ENCODE measurements around the gene OR2S2.

Gene OR2S2

DNA sequence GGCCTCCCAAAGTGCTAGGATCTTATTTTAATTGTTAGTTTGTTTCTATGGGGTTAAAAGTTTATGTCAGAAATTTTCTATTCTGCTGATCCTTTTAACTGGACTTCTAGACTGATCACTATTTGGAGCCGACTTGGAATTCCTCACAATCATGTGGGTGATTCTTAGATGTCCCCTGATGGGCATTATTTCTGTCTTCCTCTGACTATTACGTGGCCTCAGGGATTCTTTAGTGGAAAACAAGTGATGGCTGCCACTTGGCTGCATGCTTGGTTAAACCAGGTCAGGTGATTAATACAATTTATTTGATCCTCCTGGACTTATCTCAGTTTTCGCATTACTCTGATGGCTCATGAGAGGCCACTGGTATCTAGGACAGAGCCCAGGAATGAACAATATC is 32.2 kb upstream of the OR2S2 start:
- Histone ChIP-seq H3K9ac (ENCODE audit: low read length) (no peak overlapping the region), H3K4me3 (ENCODE audit: low read depth, low read length) (no peak overlapping the region), H3K27me3 (ENCODE audit: control insufficient read depth, insufficient read depth, low read length) (no peaks in the 10 kb centered on the region), H3K4me1 (ENCODE audit: control insufficient read depth, insufficient read depth, low read length) (no peaks in the 10 kb centered on the region), H3K36me3 (ENCODE audit: control insufficient read depth, insufficient read depth, low read length) (no peaks in the 10 kb centered on the region), H3K9me3 (ENCODE audit: control insufficient read depth, insufficient read depth, low read depth, low read length) (no peaks in the 10 kb centered on the region), H3K27ac (ENCODE audit: low read depth, low read length) (no peak overlapping the region)

- no peak overlapping the region for H3K4me3 ChIP-seq (ENCODE audit: low read depth, low read length)
- no peaks in the 10 kb centered on the region for H3K36me3 ChIP-seq (ENCODE audit: control insufficient read depth, insufficient read depth, low read length)
- no peaks in the 10 kb centered on the region for H3K9me3 ChIP-seq (ENCODE audit: control insufficient read depth, insufficient read depth, low read depth, low read length)
- H3K4me1 ChIP-seq (ENCODE audit: control insufficient read depth, insufficient read depth, low read length) = no peaks in the 10 kb centered on the region
- H3K27me3 ChIP-seq (ENCODE audit: control insufficient read depth, insufficient read depth, low read length) = no peaks in the 10 kb centered on the region; the same call in 1 of the 2 replicates
- H3K9ac ChIP-seq (ENCODE audit: low read length) = no peak overlapping the region
- H3K27ac ChIP-seq (ENCODE audit: low read depth, low read length) = no peak overlapping the region
Measured at GRCh38 chr9:35984021-35984420, 26.1 kb upstream of the OR2S2 start.

GRCh38 chr9:35981699-35982098 is 23.7 kb upstream of the OR2S2 start:
- H3K27ac ChIP-seq (ENCODE audit: low read depth, low read length) = no peak overlapping the region
- H3K36me3 ChIP-seq (ENCODE audit: control insufficient read depth, insufficient read depth, low read length) = no peaks in the 10 kb centered on the region
- H3K4me3 ChIP-seq (ENCODE audit: low read depth, low read length) = no peak overlapping the region
- no peaks in the 10 kb centered on the region for H3K9me3 ChIP-seq (ENCODE audit: control insufficient read depth, insufficient read depth, low read depth, low read length)
- H3K4me1 ChIP-seq (ENCODE audit: control insufficient read depth, insufficient read depth, low read length) = no peaks in the 10 kb centered on the region
- H3K27me3 ChIP-seq (ENCODE audit: control insufficient read depth, insufficient read depth, low read length) = no peaks in the 10 kb centered on the region; the same call in 1 of the 2 replicates
- no peak overlapping the region for H3K9ac ChIP-seq (ENCODE audit: low read length)

- no peak overlapping the region for H3K27ac ChIP-seq (ENCODE audit: low read depth, low read length)
- H3K4me1 ChIP-seq (ENCODE audit: control insufficient read depth, insufficient read depth, low read length) = no peaks in the 10 kb centered on the region
- no peaks in the 10 kb centered on the region; the same call in 1 of the 2 replicates for H3K27me3 ChIP-seq (ENCODE audit: control insufficient read depth, insufficient read depth, low read length)
- no peaks in the 10 kb centered on the region for H3K36me3 ChIP-seq (ENCODE audit: control insufficient read depth, insufficient read depth, low read length)
- no peak overlapping the region for H3K4me3 ChIP-seq (ENCODE audit: low read depth, low read length)
- H3K9ac ChIP-seq (ENCODE audit: low read length) = no peak overlapping the region
- no peaks in the 10 kb centered on the region; the same call in 1 of the 2 replicates for H3K9me3 ChIP-seq (ENCODE audit: control insufficient read depth, insufficient read depth, low read depth, low read length)
Measured at GRCh38 chr9:35980289-35981011, 22.5 kb upstream of the OR2S2 start.

DNA sequence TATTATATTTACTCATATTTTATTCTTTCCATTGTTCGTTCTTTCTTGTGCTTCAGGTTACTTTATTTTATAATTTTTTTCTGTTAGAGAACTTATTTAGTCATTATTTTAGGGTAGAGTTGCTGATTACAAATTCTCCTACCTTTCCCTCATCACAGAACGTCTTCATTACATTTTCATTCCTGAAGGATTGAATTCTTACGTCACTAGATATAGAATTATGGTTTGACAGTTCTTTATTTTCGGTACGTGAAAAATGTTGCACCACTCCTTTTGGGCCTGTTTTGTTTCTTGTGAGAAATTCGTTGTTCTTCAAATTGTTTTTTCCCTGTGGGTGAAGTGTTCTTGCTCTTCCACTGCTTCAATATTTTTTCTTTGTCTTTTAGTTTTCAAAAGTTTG is 20.8 kb upstream of the OR2S2 start:
- no peaks in the 10 kb centered on the region; the same call in 1 of the 2 replicates for H3K27me3 ChIP-seq (ENCODE audit: control insufficient read depth, insufficient read depth, low read length)
- H3K27ac ChIP-seq (ENCODE audit: low read depth, low read length) = no peak overlapping the region
- no peak overlapping the region for H3K9ac ChIP-seq (ENCODE audit: low read length)
- H3K36me3 ChIP-seq (ENCODE audit: control insufficient read depth, insufficient read depth, low read length) = no peaks in the 10 kb centered on the region
- no peaks in the 10 kb centered on the region for H3K4me1 ChIP-seq (ENCODE audit: control insufficient read depth, insufficient read depth, low read length)
- no peak overlapping the region for H3K4me3 ChIP-seq (ENCODE audit: low read depth, low read length)
- peaks cover 10% of the 10 kb centered on the region; the same call in 1 of the 2 replicates for H3K9me3 ChIP-seq (ENCODE audit: control insufficient read depth, insufficient read depth, low read depth, low read length)

DNA sequence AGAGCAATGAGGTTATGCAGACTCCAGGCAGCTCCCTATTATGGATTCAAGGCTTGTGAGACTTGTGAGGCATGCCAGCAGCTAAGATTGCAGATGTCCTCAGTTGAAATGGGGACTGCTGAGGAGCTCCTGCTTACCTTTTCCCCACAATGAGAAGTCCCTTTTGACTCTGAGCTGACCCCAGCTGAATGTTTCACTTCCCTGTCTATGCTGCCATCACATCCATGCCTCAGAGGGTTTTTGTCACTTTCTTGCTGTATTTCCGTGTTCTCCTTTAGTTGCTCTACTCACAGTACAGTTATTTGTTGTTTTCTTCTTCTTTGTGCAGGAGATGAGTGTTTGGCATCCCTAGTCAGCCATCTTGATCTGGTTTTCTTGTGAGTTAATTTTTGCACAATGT is 18.8 kb upstream of the OR2S2 start:
- Histone ChIP-seq H3K27me3 (ENCODE audit: control insufficient read depth, insufficient read depth, low read length) (peaks cover 12% of the 10 kb centered on the region), H3K36me3 (ENCODE audit: control insufficient read depth, insufficient read depth, low read length) (no peaks in the 10 kb centered on the region), H3K9ac (ENCODE audit: low read length) (no peak overlapping the region), H3K4me1 (ENCODE audit: control insufficient read depth, insufficient read depth, low read length) (no peaks in the 10 kb centered on the region), H3K4me3 (ENCODE audit: low read depth, low read length) (no peak overlapping the region), H3K9me3 (ENCODE audit: control insufficient read depth, insufficient read depth, low read depth, low read length) (peaks cover 10% of the 10 kb centered on the region; the same call in 1 of the 2 replicates), H3K27ac (ENCODE audit: low read depth, low read length) (no peak overlapping the region)

DNA sequence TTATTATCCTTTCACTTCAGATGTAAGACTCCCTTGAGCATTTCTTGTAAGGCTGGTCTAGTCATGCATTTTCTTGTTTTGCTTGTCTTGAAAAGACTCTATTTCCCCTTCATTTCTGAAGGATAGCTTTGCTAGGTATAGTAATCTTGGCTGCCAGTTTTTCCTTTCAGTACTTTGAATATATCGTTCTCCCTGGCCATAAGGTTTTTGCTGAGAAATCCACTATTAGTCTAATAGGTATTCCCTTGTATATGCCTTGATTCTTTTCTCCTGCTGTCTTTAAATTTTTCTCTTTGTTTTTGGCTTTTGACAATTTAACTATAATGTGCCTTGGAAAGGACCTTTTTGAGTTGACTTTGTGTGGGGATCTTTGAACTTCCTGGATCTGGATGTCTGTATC is 16.8 kb upstream of the OR2S2 start:
- Histone ChIP-seq H3K27ac (ENCODE audit: low read depth, low read length) (no peak overlapping the region), H3K9ac (ENCODE audit: low read length) (no peak overlapping the region), H3K36me3 (ENCODE audit: control insufficient read depth, insufficient read depth, low read length) (no peaks in the 10 kb centered on the region), H3K27me3 (ENCODE audit: control insufficient read depth, insufficient read depth, low read length) (peaks cover 19% of the 10 kb centered on the region), H3K9me3 (ENCODE audit: control insufficient read depth, insufficient read depth, low read depth, low read length) (peaks cover 10% of the 10 kb centered on the region; the same call in 1 of the 2 replicates), H3K4me1 (ENCODE audit: control insufficient read depth, insufficient read depth, low read length) (no peaks in the 10 kb centered on the region), H3K4me3 (ENCODE audit: low read depth, low read length) (no peak overlapping the region)

DNA sequence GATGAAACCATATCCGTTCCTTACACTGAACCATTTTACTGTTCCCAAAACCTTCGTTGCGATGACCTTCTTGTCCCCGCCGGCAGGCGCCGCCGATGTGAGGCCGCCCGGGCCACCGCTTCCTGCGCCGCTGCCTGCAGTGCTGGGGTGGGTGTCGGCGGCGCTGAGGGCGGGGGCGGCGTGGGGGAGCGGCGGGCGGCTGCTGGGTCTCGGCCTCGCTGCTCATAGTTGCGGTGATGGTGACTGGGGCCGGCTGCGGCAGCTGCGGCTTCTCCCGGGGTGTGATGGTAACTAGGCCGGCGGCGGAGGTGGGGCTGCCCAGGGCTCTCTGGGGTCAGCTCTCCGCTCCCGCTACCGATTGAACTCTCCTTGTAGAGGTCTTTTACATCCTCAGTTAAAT is 14.1 kb upstream of the OR2S2 start:
- H3K9me3 ChIP-seq (ENCODE audit: control insufficient read depth, insufficient read depth, low read depth, low read length) = peaks cover 10% of the 10 kb centered on the region; the same call in 1 of the 2 replicates
- no peaks in the 10 kb centered on the region for H3K36me3 ChIP-seq (ENCODE audit: control insufficient read depth, insufficient read depth, low read length)
- peak overlapping the region; percentile 50 for H3K4me3 ChIP-seq (ENCODE audit: low read depth, low read length)
- no peak overlapping the region for H3K27ac ChIP-seq (ENCODE audit: low read depth, low read length)
- H3K4me1 ChIP-seq (ENCODE audit: control insufficient read depth, insufficient read depth, low read length) = no peaks in the 10 kb centered on the region
- H3K9ac ChIP-seq (ENCODE audit: low read length) = no peak overlapping the region
- H3K27me3 ChIP-seq (ENCODE audit: control insufficient read depth, insufficient read depth, low read length) = peaks cover 22% of the 10 kb centered on the region

DNA sequence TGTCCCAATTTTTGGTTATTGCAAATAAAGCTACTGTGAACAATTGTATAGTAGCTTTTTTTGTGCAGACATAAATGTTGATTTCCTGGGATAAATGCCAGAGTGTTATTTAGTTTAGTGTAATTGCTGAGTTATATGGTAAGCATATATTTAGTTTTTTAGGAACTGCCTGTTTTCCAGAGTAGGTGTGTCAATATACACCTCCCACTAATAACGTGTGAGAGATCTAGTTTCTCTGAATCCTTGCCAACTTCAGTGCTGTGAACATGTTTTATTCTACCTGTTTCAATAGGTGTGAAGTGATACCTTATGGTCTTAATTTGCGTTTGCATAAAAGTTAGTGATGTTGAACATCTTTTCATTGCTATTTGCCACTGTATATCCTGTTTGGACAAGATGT is 9.1 kb upstream of the OR2S2 start:
- H3K4me1 ChIP-seq (ENCODE audit: control insufficient read depth, insufficient read depth, low read length) = peaks cover 8% of the 10 kb centered on the region
- H3K27ac ChIP-seq (ENCODE audit: low read depth, low read length) = no peak overlapping the region
- no peak overlapping the region for H3K9ac ChIP-seq (ENCODE audit: low read length)
- no peaks in the 10 kb centered on the region for H3K9me3 ChIP-seq (ENCODE audit: control insufficient read depth, insufficient read depth, low read depth, low read length)
- H3K27me3 ChIP-seq (ENCODE audit: control insufficient read depth, insufficient read depth, low read length) = peaks cover 20% of the 10 kb centered on the region
- H3K36me3 ChIP-seq (ENCODE audit: control insufficient read depth, insufficient read depth, low read length) = no peaks in the 10 kb centered on the region
- H3K4me3 ChIP-seq (ENCODE audit: low read depth, low read length) = no peak overlapping the region

DNA sequence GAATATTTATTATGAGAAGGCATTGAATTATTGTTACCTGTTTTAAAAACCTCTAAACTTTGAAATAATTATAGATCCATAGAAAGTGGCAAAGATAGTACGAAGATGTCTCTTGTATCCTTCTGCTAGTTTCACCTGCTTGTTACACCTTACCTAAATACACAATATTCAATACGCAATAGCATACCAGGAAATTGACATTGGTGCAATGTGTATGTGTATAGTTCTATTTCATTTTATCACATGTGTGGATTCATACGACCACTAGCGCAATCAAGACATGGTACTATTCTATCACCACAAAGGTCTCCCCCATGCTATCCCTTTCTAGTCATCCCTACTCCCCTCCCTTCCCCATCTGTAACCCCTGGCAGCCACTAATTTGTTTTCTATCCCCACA is 8.5 kb upstream of the OR2S2 start:
- Histone ChIP-seq H3K27me3 (ENCODE audit: control insufficient read depth, insufficient read depth, low read length) (peaks cover 15% of the 10 kb centered on the region), H3K9ac (ENCODE audit: low read length) (no peak overlapping the region), H3K36me3 (ENCODE audit: control insufficient read depth, insufficient read depth, low read length) (no peaks in the 10 kb centered on the region), H3K9me3 (ENCODE audit: control insufficient read depth, insufficient read depth, low read depth, low read length) (no peaks in the 10 kb centered on the region), H3K27ac (ENCODE audit: low read depth, low read length) (no peak overlapping the region), H3K4me1 (ENCODE audit: control insufficient read depth, insufficient read depth, low read length) (peaks cover 11% of the 10 kb centered on the region), H3K4me3 (ENCODE audit: low read depth, low read length) (no peak overlapping the region)

DNA sequence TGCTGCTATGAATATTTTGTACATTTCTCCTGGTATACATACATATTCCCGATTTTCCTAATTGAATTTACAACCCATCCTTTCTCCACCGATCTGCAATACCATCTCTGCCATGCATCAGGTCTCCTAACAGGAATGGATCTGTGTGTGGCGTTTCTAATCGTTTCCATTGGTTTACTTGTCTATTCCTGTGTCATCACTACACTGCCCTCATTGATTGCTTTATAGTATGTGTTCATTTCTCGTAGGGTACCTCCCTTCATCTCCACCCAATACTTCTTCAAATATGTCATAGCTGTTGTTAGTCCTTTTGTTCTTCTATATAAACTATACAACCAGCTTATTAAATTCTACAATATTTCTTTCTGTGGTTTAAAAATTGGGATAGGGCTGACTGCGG is 7.1 kb upstream of the OR2S2 start:
- Histone ChIP-seq H3K27me3 (ENCODE audit: control insufficient read depth, insufficient read depth, low read length) (peaks cover 11% of the 10 kb centered on the region), H3K9ac (ENCODE audit: low read length) (no peak overlapping the region), H3K27ac (ENCODE audit: low read depth, low read length) (no peak overlapping the region), H3K4me3 (ENCODE audit: low read depth, low read length) (no peak overlapping the region), H3K9me3 (ENCODE audit: control insufficient read depth, insufficient read depth, low read depth, low read length) (no peaks in the 10 kb centered on the region), H3K4me1 (ENCODE audit: control insufficient read depth, insufficient read depth, low read length) (peaks cover 11% of the 10 kb centered on the region), H3K36me3 (ENCODE audit: control insufficient read depth, insufficient read depth, low read length) (no peaks in the 10 kb centered on the region)

Data from HUES6 (cell line).